Astrocyte of the cerebellum (primary cell): Measurements from ENCODE around the gene RSPRY1.
"Not testable (repeated sequence)": the region's sequence is repeated elsewhere in the genome, so short reads cannot be mapped to it uniquely, and the experiment has no call there.

ENCODE experiments used
- DNase-seq: peaks from one replicate; pipeline ENCODE4 v3.0.0-alpha.2; 2011; ENCODE audit warnings: low read depth
- H3K4me3 ChIP-seq: 2 replicates; pipeline ENCODE4 v1.5.1; 2011; ENCODE audit warnings: mild to moderate bottlenecking, low read depth, low read length, moderate library complexity
- in situ Hi-C: cut with HindIII; loops from 2 replicates; pipeline ENCODE4 v1.10.0; 2017; ENCODE audit warnings: low sequenced_read_pairs
- TF ChIP-seq, protein P1 (sequence below): IDR thresholded peaks from 2 replicates; pipeline ENCODE4 v1.5.1; 2012; ENCODE audit warnings: low read length, low read depth, moderate library complexity, mild to moderate bottlenecking; ENCODE audit errors: missing control alignments

The RSPRY1 gene

DNA sequence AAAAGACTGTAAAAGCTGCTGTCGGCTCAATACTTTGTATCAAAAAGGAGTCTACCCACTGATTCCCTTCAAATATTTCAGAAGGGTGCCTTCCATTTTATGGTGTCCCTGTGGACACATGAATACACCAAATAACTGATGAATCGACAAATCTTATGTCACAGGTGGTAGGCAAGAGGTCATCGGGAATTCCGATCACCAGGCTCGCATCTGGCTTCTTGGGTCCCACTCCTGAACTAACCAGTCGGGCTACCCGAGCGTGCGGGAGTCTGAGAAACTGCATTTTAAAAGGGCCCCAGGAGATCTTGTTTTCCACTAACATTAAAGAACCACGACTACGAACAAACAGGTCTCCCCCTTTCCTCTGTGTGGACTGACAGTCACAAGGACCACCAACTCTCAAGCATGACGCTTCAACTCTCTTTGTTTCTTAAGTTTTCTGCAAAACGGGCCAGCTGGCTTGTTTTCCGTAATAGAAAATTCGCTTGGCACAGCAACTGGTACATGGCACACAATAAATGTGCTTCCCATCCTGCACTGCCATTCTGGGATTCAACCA is 1.2 kb upstream of the RSPRY1 start:
- no peak for DNase-seq
- TF ChIP-seq, protein P1, sequence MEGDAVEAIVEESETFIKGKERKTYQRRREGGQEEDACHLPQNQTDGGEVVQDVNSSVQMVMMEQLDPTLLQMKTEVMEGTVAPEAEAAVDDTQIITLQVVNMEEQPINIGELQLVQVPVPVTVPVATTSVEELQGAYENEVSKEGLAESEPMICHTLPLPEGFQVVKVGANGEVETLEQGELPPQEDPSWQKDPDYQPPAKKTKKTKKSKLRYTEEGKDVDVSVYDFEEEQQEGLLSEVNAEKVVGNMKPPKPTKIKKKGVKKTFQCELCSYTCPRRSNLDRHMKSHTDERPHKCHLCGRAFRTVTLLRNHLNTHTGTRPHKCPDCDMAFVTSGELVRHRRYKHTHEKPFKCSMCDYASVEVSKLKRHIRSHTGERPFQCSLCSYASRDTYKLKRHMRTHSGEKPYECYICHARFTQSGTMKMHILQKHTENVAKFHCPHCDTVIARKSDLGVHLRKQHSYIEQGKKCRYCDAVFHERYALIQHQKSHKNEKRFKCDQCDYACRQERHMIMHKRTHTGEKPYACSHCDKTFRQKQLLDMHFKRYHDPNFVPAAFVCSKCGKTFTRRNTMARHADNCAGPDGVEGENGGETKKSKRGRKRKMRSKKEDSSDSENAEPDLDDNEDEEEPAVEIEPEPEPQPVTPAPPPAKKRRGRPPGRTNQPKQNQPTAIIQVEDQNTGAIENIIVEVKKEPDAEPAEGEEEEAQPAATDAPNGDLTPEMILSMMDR = no peak
- peak overlapping the region; percentile 82 for H3K4me3 ChIP-seq
- in situ Hi-C loops = loop anchor here (5.0 kb wide), 1 partner anchor 232 kb away; no protein-coding TSS in a partner anchor

DNA sequence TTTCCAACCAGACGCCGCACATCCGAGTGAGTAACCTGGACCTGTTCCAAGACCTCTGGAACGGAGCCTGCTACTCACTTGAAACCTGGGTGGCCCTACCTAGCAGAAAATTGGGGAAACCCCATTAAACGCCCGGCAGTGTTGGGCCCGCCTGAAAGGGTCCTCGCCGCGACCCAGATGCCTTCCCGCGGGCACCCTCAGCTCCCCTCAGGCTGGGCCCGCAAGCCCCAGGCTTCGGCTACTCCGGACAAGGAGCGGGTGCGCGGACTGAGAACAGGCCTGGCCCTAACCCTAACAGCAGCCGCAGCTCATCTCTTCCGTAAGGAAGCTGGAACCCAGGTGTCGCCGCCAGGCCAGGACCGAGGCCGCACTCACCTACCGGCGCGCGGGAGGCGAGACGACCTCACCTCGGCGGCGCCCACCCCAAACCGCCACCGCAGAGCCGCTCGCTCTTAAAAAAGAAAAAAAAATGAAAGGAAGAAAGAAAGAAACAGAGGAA is 634 bp upstream of the RSPRY1 start:
- peak overlapping the region; percentile 82 for H3K4me3 ChIP-seq
- TF ChIP-seq, protein P1 = no peak
- in situ Hi-C loops = no loop called here
- DNase-seq = no peak

DNA sequence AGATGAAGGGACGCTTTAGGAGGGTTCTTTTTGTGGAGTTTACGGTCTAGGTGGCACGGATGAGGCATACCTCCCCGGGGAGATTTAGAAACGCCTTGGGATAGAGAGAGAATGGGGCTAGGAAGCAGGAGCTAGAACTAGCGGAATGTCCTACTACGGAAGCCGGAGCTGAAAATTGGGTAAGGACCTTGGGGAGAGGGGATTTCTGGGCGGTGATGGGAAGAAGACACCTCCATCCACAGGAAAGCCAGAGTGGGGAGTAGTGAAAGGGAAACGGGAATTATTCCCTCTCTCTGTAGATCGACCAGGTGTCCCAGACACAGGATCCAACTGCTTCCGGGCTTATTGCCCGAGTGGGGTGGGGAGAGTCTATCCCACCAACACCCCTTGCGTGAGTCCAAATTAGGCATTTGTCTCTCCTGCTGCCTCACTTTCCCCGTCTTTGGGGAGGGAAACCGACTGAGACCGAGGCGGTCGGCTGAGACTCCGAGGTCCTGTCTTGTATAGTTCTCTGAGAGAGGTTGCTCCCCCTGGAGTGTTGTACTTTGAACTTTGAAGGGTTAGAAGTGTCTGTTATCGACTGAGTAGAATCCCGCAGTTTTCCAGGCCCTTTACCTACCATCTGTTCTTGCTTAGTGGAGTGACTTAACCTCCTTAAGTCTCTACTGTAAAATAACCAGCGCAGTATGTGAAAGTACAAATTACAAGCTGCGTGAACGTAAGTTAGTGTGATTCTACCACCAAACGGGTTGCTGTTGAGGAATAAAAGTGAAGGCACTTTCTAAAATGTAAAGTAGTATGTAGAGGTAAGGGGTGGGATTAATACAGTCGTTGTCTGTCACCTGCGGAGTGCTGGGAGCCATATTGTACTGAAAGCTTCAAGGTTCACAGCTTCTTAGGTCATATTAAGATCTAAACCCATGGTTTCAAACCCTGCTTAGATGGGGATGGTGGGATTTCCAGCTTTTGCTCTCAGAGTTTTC is 1.0 kb downstream of the RSPRY1 start:
- TF ChIP-seq, protein P1 = peak; percentile 2
- in situ Hi-C loops = no loop called here
- DNase-seq = no peak
- H3K4me3 ChIP-seq = peak overlapping the region; percentile 82

DNA sequence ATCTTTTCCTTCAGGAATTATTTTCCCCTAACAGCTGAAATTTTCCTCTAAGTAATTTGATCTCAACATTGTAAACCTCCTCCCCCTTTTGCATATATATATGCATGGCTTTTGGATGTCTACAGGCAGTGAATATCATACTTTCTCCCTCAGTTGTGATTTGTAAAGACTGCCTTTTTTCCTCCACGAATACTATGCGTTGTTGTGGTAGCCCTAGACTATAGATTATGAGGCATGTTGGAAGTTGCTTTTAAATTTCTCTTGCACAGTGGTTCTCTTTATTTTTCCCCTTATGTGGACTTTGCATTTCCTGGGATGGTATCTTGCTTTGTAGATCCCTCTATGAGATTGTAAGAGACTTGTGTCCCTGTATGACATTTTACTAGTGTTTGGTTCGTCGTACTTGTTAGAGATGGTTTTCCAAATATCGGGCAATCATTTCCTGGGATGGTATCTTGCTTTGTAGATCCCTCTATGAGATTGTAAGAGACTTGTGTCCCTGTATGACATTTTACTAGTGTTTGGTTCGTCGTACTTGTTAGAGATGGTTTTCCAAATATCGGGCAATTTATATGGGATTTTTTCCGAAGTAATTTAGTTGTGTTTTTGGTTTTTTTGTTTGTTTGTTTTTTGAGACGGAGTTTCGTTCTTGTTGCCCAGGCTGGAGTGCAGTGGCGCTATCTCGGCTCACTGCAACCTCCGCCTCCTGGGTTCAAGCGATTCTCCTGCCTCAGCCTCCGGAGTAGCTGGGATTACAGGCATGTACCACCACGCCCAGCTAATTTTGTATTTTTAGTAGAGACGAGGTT is 2.0 kb downstream of the RSPRY1 start:
- peak overlapping the region; percentile 82 for H3K4me3 ChIP-seq
- in situ Hi-C loops, DNase-seq: not testable (repeated sequence)

DNA sequence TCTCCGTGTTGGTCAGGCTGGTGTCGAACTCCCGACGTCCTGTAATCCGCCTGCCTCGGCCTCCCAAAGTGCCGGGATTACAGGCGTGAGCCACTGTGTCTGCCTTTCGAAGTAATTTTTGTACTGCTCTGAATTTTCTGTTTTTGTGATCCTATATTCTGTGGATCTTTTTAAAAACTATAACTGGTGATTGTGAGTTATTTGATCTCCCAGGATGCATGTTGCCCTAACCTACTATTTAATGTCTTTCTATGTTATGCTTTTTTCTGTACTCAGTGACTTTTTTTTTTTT is 2.5 kb downstream of the RSPRY1 start:
- in situ Hi-C loops = no loop called here
- DNase-seq = no peak
- H3K4me3 ChIP-seq = no peak overlapping the region
- TF ChIP-seq, protein P1 = no peak

DNA sequence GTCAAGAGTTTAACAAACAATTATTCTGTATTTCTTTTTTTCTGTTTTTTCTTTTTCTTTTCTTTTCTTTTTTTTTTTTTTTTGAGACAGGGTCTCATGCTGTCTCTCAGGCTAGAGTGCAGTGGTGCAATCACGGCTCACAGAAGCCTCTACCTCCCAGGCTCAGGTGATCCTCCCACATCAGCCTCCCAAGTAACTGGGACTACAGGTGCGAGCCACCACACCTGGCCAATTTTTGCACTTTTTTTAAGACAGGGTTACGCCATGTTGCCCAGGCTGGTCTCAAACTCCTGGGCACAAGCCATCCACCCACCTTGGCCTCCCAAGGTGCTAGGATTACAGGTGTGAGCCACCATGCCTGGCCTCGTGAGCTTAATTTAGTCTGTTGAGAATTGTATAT is 3.4 kb downstream of the RSPRY1 start:
- in situ Hi-C loops = not testable (repeated sequence)

DNA sequence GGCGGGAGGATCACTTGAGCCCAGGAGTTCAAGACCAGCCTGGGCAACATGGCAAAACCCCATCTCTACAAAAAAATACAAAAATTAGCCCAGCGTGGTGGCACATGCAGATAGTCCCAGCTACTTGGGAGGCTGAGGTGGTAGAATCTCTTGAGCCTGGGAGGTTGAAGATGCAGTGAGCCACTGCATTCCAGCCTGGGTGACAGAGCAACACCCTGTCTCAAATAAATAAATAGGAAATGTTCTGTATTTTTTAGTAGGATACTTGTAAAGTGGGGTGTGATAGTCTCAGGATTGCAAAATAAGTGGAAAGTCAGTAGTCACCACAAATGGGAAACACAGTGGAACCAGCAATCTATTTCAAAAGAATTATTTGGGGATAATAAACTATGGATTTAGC is 4.0 kb downstream of the RSPRY1 start:
- TF ChIP-seq, protein P1 = no peak
- in situ Hi-C loops = no loop called here
- no peak for DNase-seq
- no peak overlapping the region for H3K4me3 ChIP-seq

More for the DNA sequence above, 3.4 kb downstream of the RSPRY1 start:
- H3K4me3 ChIP-seq, DNase-seq: not testable (repeated sequence)
